DND-41 (cell line): ENCODE measurements around the gene CLIC1.

Experiments used
- EZH2 ChIP-seq: IDR thresholded peaks from 3 replicates; pipeline ENCODE4 v1.6.1; 2012; ENCODE audit warnings: borderline replicate concordance, low read depth, mild to moderate bottlenecking, moderate library complexity, low read length, inconsistent platforms; ENCODE audit not compliant: severe bottlenecking
- TF ChIP-seq, protein P1 (sequence below): IDR thresholded peaks from 2 replicates; pipeline ENCODE4 v1.5.1; 2012; ENCODE audit warnings: borderline replicate concordance, low read length, moderate library complexity, mild to moderate bottlenecking; ENCODE audit not compliant: poor library complexity, severe bottlenecking; ENCODE audit errors: extremely low read depth

- TF ChIP-seq EZH2 = no peak
- TF ChIP-seq, protein P1, sequence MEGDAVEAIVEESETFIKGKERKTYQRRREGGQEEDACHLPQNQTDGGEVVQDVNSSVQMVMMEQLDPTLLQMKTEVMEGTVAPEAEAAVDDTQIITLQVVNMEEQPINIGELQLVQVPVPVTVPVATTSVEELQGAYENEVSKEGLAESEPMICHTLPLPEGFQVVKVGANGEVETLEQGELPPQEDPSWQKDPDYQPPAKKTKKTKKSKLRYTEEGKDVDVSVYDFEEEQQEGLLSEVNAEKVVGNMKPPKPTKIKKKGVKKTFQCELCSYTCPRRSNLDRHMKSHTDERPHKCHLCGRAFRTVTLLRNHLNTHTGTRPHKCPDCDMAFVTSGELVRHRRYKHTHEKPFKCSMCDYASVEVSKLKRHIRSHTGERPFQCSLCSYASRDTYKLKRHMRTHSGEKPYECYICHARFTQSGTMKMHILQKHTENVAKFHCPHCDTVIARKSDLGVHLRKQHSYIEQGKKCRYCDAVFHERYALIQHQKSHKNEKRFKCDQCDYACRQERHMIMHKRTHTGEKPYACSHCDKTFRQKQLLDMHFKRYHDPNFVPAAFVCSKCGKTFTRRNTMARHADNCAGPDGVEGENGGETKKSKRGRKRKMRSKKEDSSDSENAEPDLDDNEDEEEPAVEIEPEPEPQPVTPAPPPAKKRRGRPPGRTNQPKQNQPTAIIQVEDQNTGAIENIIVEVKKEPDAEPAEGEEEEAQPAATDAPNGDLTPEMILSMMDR = no peak
Measured at GRCh38 chr6:31730631-31731086, 5.7 kb downstream of the CLIC1 start.
